HG03432 (cell line): ENCODE data around the gene BOD1.

Experiments used
- ATAC-seq: cut with Tn5 transposase; IDR thresholded peaks from one replicate; pipeline ENCODE4 v1.9.1; 2021; ENCODE audit warnings: mild to moderate bottlenecking, moderate library complexity; ENCODE audit not compliant: unreplicated experiment

The BOD1 gene

DNA sequence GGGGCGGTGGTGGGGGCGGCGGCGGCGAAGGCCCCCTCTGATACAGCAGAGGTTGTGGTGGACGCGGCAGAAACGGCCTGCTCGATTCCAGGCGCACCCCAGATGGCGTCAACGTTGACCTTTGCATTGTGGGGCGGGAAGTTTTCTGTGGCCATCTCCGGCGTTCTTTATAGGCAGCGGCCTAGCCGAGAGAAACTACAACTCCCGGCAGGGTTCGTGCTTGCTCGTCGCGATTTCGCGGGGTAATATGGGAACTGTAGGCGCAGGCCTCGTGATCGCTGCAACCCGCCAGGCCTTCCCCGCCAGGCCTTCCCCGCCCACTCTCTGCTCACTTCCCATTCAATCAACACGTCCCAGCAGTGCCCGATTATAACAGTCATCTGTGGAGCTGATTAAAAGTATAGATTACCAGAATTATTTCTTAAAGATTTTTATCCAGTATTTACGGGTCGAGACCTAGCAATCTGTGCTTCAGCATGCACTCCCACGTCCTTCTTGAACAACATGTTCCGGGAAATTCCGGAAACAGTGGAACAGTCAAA is at the start of gene BOD1:
BOD1 (minus strand) TSS at position 74 of the 542 bp plus-strand sequence. CDS start 214 bp downstream, outside the sequence.
- peak; percentile 94 for ATAC-seq

DNA sequence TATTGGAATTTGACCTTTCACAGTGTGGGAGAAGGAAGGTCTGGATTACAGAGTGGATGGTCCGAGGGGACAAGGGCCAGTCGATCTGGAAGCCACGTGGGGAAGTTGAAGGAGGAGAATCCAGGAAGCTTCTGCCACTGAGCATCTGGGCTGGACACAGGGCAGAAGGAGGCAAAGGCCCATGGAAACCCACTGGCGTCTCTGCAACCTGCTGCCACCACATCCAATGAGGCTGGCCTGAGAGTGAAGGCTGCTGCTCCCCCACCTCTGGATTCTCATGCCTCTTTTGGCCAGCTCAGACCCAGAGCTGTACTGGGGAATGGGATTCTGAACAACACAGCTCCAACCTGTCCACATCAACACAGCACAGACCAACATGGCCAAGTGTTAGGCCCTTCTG is 48.9 kb upstream of the BOD1 start:
- ATAC-seq: no peak

DNA sequence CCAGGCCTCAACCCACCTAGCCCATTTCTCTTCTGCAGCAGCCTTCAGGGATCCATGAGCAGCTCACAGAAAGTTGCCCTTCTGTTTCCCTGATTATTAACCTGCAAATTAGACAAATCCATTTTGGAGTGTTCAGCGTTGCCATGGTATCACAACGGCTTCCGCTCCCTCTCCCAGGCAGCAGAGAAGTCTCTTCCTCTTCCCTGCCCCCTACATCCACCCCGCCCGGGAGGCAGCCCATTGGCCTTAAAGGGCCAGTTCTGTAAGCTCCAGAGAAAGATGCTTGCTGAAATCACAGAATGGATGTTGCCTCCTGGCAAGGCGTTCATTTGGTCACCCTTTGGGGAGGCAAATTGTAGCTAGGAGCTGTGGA is 47.7 kb upstream of the BOD1 start:
- no peak for ATAC-seq

DNA sequence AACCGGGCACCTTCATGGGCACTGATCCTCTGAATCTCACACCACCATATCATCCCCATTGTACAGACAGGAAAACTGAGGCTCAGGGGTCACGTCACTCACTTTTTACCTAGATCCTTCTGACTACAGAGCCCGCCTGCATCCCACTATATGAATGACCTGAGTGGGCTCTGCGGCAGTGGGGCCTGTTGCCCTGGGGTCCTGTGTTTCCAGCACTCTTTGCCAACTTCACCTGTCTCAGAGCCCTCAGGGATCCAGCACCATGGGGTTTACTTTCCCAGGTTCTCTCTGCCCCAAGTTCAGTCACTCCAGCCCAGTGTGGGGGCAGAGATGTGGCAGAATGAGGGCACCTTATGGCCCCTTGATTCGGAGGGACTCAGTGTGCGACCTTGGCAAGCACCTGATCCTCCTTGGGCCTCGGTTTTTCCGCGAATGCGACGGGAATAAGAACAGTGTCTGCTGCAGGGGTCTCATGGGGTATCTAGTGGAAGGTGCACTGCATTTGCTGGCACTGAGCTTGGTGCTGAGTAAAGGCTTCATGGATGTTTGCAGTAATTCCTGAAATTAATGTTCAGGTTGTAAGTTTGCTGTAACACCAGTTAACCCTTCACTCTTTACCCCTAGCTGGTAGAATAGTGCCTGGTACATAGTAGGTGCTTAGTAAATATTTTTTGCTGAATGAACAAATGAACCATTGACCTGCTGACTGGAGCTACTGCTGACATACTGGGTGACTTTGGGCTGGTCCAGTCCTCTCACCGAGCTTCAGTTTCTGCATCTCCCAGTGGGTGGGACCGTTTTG is 47.1 kb upstream of the BOD1 start:
- no peak for ATAC-seq

DNA sequence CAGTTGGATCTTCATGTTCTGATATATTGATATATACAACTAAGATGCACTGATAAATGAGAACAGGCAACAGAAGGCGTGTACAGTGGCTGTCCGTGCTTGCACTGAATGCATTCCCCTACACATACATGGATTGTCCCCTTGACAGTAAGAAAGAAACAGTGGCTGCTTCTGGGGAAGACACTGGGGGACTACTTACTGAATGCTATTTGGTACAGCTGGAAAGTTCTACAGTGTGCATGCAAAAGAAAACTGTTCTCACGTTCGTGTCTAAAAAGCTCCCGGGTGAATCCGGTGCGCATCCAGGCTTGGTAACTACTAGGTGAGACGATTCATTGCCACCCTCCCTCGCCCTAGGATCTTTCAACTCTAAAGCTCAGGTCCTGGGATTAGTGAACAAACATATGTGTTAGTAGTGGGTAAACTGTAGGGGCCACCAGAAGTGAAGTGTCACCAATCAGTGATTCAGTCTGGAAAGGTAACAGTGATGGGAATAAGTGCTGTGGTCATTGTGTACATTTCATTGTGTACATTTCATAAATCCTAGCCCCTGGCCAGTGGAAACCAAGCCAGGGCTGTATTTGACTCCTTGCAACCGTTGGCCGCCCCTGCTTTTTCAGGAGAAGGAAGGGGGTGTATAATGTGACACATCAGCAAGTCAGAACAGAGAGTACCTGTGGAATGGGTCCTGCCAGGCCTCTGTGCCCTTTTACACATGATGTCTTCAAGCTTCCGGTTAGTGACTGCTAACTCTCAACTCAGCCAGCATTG is 46.3 kb upstream of the BOD1 start:
- ATAC-seq: no peak

DNA sequence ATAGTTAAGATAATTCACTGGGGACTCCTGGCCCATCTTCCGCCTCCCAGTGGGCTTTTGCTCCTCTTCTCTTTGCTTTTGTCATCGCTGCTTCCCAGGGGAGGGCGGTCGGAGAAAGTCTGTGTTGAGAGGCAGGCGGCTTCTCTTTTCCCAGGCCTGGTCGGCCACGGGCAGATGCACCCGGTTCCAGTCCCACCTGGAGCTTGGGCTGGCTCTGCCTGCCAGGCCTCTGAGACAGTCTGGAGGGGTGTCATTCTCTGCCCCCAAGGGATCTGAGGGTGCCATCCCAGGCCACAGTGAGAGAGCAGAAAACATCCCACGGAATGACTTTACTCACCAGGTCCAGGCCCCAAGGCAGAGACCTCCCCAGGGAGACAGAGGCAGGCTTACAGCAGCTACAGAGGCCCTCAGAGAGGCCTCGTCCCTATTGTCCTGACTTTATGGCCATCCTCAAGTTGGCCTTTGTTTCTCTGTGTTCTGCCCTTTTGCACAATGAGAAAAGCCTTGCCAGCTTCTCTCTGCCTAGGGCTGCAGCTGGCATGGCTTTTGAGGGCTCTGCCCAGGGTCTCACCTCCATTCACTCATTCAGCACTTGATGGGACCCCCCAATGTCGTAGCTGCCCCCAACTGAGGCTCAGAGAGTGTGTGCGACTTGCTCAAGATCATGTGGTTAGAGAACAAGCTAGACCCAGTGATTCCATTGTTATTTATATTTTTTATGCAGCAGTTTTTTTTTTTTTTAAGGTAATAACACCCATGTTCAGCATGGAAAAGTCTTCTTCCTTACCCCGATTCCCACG is 44.2 kb upstream of the BOD1 start:
- ATAC-seq: no peak

DNA sequence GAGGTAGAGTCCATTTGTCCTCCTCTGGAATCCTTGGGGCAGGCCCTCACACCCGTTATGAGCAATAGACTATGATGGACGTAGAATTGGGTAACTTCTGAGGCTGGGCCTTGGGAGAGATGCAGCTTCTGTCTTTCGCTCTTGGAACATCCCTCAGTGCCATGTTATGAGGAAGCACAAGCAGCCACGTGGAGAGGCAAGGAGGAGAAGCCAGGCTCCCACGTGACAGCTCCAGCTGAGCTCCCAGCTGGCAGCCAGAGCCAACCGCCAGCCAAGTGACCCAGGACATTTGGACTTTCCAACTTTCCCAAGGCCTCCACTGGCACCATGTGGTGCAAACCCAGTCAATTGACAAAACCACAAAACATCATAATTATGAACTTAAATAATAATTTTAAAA is 43.0 kb upstream of the BOD1 start:
- no peak for ATAC-seq

DNA sequence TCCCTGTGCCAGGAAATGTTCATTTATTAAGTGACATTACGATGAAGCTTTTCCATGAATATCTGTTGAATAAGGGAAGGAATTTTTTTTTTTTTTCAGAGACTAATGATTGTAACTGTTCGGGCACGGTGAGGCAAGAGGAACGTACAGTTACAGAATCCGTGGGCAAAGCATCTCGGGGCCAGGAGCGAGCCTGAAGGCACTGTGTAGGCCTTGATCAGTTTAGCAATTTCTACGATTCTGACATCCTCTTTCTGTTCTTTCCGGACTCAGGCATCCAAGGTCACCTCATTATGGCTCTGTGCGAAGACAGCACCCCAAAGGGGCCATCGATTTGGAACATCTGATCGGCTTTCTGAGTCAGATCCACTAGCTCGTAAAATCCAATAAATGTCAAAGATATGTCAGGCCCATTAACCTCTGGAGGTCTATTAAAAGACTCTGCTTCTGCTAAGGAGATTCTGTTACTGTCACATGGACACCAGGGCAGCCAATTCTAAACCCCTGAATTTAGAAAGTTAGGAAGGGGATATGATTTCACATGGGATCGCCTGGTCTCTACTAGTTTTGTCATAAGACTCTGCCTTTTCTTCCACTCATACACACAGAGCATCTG is 41.4 kb upstream of the BOD1 start:
- no peak for ATAC-seq

DNA sequence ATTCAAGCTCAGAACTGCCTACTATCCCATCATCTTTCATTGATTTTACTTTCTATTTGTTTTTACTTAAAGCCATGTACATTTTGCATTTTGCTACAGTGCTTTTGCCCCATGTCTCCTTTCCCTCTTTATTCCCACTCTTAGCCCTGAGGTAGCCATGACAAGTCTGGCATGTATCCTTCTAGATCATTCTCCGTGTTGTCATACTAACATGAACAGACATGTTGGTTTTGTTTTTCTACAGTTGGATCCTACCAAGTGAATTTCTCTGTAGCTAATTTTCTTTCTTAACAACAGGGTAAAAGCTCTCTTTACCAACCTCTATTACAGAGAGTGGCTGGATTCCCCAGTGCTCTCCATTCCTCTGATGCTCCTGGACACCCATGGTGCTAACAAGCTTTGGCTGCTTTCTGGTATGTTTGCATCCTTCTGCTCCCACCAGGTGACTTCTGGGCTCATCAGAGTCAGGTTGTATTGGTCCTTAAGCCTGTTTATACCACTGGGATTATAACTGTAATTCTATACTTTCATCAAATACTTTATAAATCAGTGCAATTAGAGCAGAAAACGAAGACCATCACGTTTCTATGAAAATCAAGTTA is 38.8 kb upstream of the BOD1 start:
- ATAC-seq: no peak

DNA sequence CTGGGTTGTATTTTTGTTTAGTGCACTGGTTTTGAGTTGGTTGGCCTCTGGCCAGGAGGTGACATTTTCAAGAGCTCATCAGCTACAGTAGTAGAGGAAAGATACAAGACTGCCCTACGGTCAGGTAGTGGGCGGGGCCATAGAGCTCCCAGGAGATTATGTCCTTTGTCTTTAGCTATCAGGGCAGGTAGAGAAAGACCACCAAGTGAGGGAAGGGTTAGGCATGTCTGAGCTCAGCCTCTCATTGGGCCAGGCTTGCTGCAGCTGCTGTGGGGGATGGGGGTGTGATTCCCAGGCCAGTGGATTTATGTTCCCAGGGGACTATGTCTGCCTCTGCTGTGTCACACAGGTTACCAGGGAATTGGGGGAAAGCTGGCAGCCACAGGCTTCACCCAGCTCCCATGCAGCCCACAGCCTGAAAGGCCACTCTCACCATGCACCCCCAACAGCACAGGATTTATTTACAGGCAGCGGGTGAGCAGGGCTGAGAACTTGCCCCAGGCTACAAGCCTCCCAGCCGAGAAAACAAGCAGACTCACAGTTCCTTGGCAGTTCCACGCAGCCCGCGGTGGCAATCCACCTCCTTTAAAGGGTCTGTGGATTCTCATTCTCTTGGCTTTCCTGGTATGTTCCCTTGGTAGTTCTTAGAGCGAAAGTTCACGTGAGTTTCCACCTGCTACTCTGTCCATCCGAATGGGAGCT is 37.5 kb upstream of the BOD1 start:
- no peak for ATAC-seq

DNA sequence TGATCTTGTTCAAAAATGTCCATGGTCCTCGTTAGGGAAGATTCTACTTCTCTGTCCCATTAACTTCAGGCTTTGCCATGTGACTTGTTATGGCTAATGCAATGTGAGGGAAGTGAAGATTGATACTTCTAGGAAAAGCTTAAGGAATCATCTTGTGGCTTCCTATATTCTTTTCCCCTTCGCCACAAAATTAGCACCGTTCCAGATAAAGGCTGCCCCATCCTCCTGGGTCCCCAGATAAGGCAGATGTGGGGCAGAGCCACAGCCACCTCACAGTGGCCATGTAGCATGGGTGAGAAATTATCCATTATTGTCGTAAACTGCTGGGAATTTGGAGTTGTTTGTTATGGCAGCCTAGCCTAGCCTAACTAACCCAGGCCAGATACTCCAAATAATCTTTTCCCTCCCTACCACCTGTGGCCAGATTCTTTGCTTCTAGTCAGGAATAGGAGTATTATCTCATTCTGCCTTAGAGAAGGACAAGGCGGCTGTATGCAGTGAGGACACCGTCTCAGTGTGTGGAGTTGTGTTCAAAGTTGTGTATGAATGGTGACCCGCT is 31.9 kb upstream of the BOD1 start:
- no peak for ATAC-seq

DNA sequence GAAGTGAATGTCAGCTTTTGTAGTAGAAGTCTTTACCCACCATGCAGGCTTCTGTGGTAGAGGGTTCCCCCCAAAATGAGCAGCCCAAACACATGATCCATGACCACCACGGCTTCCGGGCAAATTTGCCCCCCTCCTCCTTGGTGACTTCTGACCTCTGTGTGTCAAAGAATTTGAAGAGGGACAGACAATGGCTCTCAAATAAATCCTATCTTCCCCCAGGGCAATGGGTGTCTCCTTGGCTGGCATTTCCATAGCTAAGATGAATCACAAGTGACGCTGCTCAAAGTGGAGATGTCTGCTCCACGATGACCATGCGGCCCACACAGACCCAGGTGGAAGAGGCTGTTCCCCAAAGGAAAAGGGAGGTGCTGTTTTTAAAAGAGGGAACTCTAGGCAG is 30.2 kb upstream of the BOD1 start:
- no peak for ATAC-seq

DNA sequence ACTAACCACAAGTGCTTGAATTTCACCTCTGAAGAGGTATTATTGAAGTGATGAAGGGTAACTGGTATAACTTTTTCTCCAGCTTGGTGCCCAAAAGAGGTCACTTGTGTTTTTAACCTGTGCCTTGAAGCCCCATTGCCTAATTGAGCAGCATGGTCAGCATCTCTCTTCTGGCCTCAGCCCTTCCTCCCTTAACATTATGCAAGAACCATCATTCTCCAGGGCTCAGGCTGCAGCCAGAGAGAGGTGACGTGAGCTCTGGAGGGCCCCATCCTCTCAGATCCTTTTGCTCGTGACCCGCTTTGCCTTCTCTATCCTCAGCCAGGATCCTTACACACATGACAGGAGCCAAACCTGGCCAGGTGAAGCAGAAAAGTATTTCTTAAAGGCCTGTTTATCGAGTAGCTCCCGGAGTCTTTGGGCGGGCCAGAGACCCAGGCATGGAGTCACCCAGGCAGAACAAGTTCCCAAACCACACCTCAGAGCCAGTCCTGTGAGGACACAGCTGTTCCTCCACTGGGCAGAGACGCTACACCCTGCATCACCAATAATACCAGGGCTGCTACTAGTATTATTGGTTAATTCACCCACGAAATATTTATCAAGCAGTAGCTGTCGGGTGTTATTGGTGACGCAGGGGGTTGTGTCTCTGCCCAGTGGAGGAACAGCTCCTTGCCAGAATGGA is 29.6 kb upstream of the BOD1 start:
- ATAC-seq: no peak

DNA sequence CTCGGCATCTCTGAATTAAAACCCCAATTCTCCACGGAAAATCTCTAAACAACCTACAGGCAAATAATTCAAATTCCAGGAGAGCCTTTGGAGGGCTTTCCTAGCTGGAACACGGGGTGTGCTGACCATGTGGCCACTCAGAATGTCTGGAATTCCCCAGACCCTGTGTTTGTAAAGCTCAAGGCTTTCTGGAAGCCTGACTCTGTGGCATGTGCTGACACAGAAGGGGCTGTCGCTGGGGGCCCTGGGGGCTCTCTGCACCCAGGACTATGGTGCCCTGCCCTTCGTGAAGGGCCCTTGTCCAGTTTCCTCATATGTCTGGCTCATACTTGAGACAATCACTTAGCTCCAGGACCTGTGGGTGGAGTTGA is 29.0 kb upstream of the BOD1 start:
- ATAC-seq: no peak

DNA sequence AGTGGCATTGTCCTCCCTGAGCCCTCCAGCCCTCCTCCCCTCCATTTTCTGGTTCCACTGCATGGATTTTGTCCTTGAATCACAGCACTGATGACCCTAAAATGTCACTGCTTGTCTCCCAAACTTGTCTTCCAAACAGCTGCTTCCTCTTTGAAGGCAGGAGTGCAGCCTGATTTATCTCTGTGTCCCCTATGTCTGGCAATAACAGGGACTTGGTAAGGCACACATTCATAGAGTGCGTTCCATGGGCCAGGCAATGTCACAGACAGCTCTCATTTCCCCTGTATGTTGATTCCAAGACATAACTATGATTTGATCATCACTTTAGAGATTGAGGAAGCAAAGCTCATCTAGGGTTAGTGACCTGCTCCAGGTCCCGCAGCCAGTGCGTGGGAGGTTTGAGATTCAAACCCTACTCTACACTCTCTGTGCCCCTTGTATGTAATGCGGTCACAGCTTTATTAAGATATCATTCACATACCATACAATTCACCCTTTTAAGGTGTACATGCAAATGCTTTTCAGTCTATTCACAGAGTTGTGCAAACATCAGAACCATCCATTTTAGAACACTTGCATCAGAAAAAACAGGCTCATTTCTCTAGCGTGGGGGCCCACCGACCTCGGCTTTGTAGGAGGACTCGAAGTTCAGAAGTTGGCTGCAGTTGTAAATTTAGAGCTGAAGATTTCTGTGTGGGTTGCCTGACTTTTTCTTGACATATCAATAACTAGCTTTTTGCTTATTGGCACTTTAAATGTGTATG is 28.4 kb upstream of the BOD1 start:
- ATAC-seq: no peak

DNA sequence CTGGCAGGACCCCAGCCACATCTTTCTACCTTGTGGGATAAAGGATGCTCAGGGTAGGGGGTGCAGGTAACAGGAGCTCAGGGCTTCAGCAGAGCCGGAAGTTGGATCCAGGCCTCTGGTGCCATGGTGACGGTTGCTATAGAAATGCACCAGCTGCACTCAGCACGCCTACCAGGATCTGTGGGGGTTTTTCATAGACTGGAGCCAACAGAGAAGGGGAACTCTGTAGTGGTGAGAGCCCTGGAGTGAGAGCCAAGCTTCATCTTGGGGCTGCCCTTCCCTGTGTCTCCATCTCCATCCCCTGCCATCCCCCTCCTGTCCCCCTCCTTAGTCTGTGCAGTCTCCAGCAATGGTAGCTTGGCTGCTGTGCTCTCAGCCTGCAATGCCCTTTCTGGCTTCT is 27.5 kb upstream of the BOD1 start:
- ATAC-seq: peak; percentile 76

DNA sequence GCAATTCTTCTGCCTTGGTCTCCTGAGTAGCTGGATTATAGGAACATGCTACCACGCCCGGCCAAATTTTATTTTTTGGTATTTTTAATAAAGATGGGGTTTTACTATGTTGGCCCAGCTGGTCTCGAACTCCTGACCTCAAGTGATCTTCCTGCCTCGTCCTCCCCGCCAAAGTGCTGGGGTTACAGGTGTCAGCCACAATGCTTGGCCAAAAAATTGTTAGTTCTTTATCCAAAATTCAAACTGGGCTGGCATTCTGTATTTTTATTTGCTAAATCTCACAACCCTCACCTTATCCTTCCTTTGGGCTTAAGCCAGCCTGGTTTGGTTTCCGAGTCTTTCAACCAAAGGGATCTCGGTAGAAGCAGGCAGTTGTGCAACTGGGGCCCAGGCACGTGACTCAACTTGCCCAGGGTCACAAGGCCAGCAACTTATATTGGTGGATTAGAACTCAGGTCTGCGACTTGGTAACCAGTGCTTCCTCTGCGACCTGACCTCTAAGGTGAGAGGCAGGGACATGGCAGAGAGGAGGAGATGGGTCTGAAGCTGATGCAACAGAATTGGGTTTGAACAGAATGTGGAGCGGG is 26.5 kb upstream of the BOD1 start:
- no peak for ATAC-seq
